NCI-H446 (cell line): ENCODE results near the gene OR1L8.

Experiments used
- DNase-seq, 2 experiments: peaks; one replicate each; lab custom pipeline; 2025; lab: John Stamatoyannopoulos, UW

Gene OR1L8

GRCh38 chr9:122518226-122518625, 65.0 kb downstream of the OR1L8 start:
- no peak for DNase-seq
